HFF-Myc (cell line): ENCODE data around the gene GRIA2.
A peak's percentile ranks its signal among the peaks of the same experiment; 100 is the strongest.
"Not testable (repeated sequence)": the region's sequence is repeated elsewhere in the genome, so short reads cannot be mapped to it uniquely, and the experiment has no call there.

Experiments
- DNase-seq: peaks from one replicate; pipeline ENCODE4 v3.0.0-alpha.2; 2011; ENCODE audit warnings: low read depth; ENCODE audit errors: extremely low read depth
- H3K4me3 ChIP-seq: replicated peaks from 2 replicates; pipeline ENCODE4 v1.5.1; 2011; ENCODE audit warnings: low read depth, mild to moderate bottlenecking, control low read depth, low read length
- TF ChIP-seq, protein P1 (sequence below): IDR thresholded peaks from 2 replicates; pipeline ENCODE4 v1.5.1; 2012; ENCODE audit warnings: mild to moderate bottlenecking, low read depth, low read length, control low read depth; ENCODE audit errors: missing control alignments

Gene GRIA2

DNA sequence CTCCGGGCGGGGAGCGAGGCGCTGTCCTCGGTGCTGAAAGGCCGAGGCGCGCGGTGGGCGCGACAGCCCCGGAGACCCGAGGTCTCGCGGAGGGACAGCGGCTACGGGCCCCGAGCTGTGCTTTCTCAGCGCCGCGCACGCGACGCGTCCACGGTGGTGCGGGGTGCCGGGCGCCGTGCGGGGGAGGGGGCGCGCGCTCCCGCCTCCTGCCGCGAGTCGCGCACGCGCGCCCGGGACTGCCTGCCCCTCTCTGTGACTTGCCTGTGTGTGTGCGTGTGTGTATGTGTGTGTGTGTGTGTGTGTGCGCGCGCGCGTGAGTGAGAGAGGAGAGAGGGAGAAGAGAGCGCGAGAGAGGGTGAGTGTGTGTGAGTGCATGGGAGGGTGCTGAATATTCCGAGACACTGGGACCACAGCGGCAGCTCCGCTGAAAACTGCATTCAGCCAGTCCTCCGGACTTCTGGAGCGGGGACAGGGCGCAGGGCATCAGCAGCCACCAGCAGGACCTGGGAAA, at the start of gene GRIA2:
Gene GRIA2 (plus strand): TSS at position 358 of the 511 bp plus-strand sequence. CDS start 315 bp downstream, outside the sequence.
- TF ChIP-seq, protein P1, sequence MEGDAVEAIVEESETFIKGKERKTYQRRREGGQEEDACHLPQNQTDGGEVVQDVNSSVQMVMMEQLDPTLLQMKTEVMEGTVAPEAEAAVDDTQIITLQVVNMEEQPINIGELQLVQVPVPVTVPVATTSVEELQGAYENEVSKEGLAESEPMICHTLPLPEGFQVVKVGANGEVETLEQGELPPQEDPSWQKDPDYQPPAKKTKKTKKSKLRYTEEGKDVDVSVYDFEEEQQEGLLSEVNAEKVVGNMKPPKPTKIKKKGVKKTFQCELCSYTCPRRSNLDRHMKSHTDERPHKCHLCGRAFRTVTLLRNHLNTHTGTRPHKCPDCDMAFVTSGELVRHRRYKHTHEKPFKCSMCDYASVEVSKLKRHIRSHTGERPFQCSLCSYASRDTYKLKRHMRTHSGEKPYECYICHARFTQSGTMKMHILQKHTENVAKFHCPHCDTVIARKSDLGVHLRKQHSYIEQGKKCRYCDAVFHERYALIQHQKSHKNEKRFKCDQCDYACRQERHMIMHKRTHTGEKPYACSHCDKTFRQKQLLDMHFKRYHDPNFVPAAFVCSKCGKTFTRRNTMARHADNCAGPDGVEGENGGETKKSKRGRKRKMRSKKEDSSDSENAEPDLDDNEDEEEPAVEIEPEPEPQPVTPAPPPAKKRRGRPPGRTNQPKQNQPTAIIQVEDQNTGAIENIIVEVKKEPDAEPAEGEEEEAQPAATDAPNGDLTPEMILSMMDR: no peak
- DNase-seq: peak; percentile 19
- 0 out of 2 replicates have a peak within 1 kb of the TSS, but pooled peaks have one; percentile 7 for H3K4me3 ChIP-seq

DNA sequence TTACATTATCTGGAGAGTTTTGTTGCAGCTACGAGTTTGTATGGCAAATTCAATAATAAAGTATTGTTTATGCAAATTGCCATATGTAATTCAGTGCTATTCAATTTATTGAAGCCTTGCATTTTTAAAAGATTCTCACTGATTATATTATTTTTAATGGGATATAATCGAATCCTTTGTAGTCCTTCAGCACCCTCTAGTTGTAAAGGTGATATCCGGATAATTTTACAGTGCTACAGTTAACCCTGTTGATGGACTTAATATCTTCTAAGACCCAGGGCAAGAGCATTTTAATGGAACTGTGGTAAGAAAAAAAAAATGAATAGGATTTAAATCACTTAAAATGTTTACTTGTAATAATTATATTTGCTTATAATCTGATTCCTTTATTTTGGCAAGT, 48.5 kb upstream of the GRIA2 start:
- no peak overlapping the region for H3K4me3 ChIP-seq
- peak; percentile 7 for DNase-seq
- TF ChIP-seq, protein P1: no peak

DNA sequence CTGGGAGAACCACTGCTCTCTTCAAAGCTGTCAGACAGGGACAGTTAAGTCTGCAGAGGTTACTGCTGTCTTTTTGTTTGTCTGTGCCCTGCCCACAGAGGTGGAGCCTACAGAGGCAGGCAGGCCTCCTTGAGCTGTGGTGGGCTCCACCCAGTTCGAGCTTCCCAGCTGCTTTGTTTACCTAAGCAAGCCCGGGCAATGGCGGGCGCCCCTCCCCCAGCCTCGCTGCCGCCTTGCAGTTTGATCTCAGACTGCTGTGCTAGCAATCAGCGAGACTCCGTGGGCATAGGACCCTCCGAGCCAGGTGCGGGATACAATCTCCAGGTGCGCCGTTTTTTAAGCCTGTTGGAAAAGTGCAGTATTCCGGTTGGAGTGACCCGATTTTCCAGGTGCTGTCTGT, 40.3 kb upstream of the GRIA2 start:
- DNase-seq, H3K4me3 ChIP-seq: not testable (repeated sequence)

DNA sequence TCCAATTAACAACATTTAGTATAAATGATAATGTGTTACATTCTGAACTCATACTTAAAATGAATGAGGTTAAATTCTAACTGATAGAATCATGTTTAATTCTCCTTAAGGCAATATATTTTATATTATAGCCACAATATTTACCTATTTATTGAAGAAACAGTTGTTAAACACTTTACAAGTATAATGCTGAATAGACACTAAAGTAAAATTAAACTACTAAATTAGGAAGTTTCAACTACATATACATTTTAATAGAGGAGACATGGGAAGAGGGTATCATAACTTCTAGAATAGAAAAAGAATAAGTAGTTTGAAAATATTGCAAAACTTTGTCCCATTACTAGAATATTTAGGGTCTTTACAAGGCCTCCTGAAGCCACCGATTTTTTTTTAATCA, 36.2 kb upstream of the GRIA2 start:
- TF ChIP-seq, protein P1: no peak
- DNase-seq: no peak
- no peak overlapping the region for H3K4me3 ChIP-seq

DNA sequence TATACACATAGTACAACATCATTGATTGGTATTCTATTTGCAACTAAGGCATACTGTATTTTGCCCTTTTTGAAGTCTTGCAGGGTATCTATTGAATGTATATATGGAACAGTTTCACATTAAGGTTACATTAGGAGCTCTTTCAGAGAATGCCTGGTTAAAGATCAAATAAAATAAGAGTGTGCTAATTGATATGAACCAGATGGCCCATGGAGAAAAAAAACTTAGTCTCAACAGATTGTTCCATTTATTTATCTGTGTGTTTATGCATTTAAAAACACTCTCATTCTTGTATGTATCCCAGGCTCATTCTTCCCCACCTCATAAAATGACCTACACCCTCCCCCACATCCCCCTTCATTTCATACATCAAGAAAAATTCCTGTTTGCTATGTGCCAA, 35.2 kb upstream of the GRIA2 start:
- DNase-seq: peak; percentile 11
- H3K4me3 ChIP-seq: no peak overlapping the region
- TF ChIP-seq, protein P1: no peak

DNA sequence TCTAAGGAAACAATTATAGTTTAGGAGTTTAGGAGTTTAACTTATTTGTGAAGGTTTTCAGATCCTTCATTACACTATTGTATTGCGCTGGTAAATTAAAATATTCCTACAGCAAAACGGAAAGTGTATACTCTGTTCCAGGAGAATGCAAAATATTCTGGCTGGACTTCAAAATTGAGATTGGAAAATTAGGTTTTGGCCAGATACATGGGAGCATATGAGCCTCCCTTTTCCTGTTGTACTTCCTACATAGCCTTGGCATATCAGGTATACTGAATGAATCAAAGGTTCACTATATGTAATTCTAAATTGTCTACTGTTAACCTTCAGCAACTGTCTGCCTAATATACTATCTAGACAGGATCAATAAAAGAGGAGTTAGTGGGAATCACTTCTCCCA, 25.2 kb upstream of the GRIA2 start:
- no peak for DNase-seq
- TF ChIP-seq, protein P1: no peak

DNA sequence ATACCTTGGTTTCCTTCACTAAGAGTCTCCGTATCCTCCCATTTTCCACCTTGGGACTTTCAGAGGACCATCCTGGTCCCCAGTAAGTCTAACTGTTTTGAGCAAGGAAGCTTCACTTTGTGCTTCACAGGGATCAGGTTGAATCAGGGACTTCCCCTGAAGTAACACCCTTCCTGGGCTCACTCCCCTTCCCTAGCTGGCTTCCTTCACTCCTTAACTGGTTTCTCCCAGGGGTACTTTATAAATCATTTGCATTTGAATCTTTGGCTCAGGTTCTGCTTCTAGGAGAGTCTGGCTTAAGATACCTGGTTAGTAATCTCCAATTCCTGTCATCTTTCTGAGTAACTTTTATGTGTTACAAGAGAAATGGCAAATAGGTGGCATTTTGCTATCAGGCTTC, 24.5 kb upstream of the GRIA2 start:
- TF ChIP-seq, protein P1: no peak
- H3K4me3 ChIP-seq: no peak overlapping the region
- DNase-seq: no peak

More for the DNA sequence above, 25.2 kb upstream of the GRIA2 start:
- no peak overlapping the region for H3K4me3 ChIP-seq
